ENCODE results near the gene SIRT2. TPM values are rescaled to one million over a fixed set of nuclear protein-coding genes. Genes with fewer than 3 reads are reported as not detected.

Gene SIRT2
- total and polyA plus RNA-seq, 2 of the 13 experiments (the other 11 are each of a cell fraction or from before 2014, with no cell fraction given), result 22.3 to 26.1 TPM

DNA sequence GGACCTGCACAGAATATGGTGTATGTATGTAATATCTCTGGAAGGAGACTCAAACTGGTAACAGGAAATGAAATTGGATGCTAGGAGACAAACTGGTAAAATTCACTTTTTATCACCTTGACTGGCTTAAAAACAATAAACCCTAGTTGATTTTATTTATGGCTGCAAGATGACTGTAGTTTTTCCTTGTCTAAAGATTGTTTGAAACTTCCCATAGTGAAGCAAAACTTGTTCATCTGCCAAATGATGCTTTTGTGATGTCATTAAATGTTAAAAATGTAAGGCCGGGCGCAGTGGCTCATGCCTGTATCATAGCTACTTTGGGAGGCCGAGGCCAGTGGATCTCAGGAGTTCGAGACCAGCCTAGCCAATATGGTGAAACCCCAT lies 65.3 kb downstream of the SIRT2 start:
- ATAC-seq, result no peak
- in situ Hi-C loops (cut with HindIII; ENCODE audit: extremely low pct_ligation_motif_present, low pct_unique_long_range_greater_than_20kb) (loop anchor here (5.0 kb wide), 1 partner anchor 92 kb away; the partner anchor contains the start of gene CAPN12), intact Hi-C loops (cut with micrococcal nuclease; ENCODE audit: unreplicated experiment) (loop anchor here (5.0 to 10.0 kb wide), 2 partner anchors 102 to 179 kb away; no protein-coding TSS in a partner anchor)
- no peak overlapping the region for H3K9ac ChIP-seq (ENCODE audit: insufficient read depth, low read depth, low read length)
- peaks cover 17 to 40% of the 10 kb centered on the region in 2 experiments for H3K36me3 ChIP-seq (replicated peaks in 1 of 2; ENCODE audit: control insufficient read depth in 1 of 2, insufficient read depth in 2 of 2, low read length in 2 of 2)
- no peak overlapping the region for H3K4me3 ChIP-seq (replicated peaks in 1 of 3; ENCODE audit: insufficient read depth in 1 of 3, low read depth in 2 of 3, low read length in 3 of 3)
- no TSS peak for BruUV-seq (replicated peaks)
- ChIA-PET CTCF (ENCODE audit: low intra/inter-chr PET ratio, low total read pairs) (no interaction called here), POLR2A (interaction anchor here (4.7 to 6.2 kb wide), 2 partner anchors 13 to 16 kb away, joined by 77 to 148 read pairs; partner anchors contain the start of gene HNRNPL)
- DNase-seq (ENCODE audit: low spot score), result no peak
- peaks cover 7% of the 10 kb centered on the region for H4K20me1 ChIP-seq (ENCODE audit: insufficient read depth, low read length)
- no peak overlapping the region for H3K27ac ChIP-seq (ENCODE audit: extremely low read length, insufficient read depth, low read length)
- no peak for FAIRE-seq
- H3K27me3 ChIP-seq (ENCODE audit: control insufficient read depth in 1 of 2, insufficient read depth in 2 of 2, low read length in 2 of 2), result no peaks in the 10 kb centered on the region; a peak in 1 of 5 replicates
- TF ChIP-seq CREB1 (IDR thresholded peaks at IDR 0.05) (peak; percentile 44; the same call in 1 of the 2 replicates), CREB1 (CRISPR knock-in tag; IDR thresholded peaks at IDR 0.05) (no peak), ZNF329 (CRISPR knock-in tag; IDR thresholded peaks at IDR 0.05; ENCODE audit: low read depth) (no peak)
- peaks cover 8% of the 10 kb centered on the region for H3K79me2 ChIP-seq (ENCODE audit: insufficient read depth, low read length)
- no peak overlapping the region for H2AFZ ChIP-seq (ENCODE audit: low read length)
- 99% methylated on average over 4 of the region's 4 CpGs for WGBS (ENCODE audit: low lambda C conversion rate)
- no peak overlapping the region for H3K4me2 ChIP-seq (ENCODE audit: low read depth, low read length)
- H3K4me1 ChIP-seq (ENCODE audit: insufficient read depth, low read length), result peaks cover 58% of the 10 kb centered on the region
- H3K9me3 ChIP-seq (ENCODE audit: low read length), result no peaks in the 10 kb centered on the region

- intact Hi-C loops (cut with micrococcal nuclease; ENCODE audit: unreplicated experiment) (loop anchor here (5.0 to 10.0 kb wide), 2 partner anchors 101 to 178 kb away; no protein-coding TSS in a partner anchor), in situ Hi-C loops (cut with HindIII; ENCODE audit: extremely low pct_ligation_motif_present, low pct_unique_long_range_greater_than_20kb) (loop anchor here (5.0 kb wide), 1 partner anchor 91 kb away; the partner anchor contains the start of gene CAPN12)
- Histone ChIP-seq H3K4me1 (ENCODE audit: insufficient read depth, low read length) (peaks cover 50% of the 10 kb centered on the region), H3K9me3 (ENCODE audit: low read length) (no peaks in the 10 kb centered on the region), H3K27me3 (ENCODE audit: control insufficient read depth in 1 of 2, insufficient read depth in 2 of 2, low read length in 2 of 2) (no peaks in the 10 kb centered on the region; a peak in 1 of 5 replicates), H3K4me3 (replicated peaks in 1 of 3; ENCODE audit: insufficient read depth in 1 of 3, low read depth in 2 of 3, low read length in 3 of 3) (no peak overlapping the region), H3K79me2 (ENCODE audit: insufficient read depth, low read length) (peaks cover 8% of the 10 kb centered on the region), H3K4me2 (ENCODE audit: low read depth, low read length) (no peak overlapping the region), H2AFZ (ENCODE audit: low read length) (no peak overlapping the region), H3K36me3 (replicated peaks in 1 of 2; ENCODE audit: control insufficient read depth in 1 of 2, insufficient read depth in 2 of 2, low read length in 2 of 2) (peaks cover 11 to 33% of the 10 kb centered on the region in 2 experiments; a peak in 4 of 5 replicates), H3K9ac (ENCODE audit: insufficient read depth, low read depth, low read length) (no peak overlapping the region), H4K20me1 (ENCODE audit: insufficient read depth, low read length) (peaks cover 4% of the 10 kb centered on the region), H3K27ac (ENCODE audit: extremely low read length, insufficient read depth, low read length) (peak overlapping the region; percentile 97)
- DNase-seq (ENCODE audit: low spot score) (no peak), ATAC-seq (no peak), FAIRE-seq (no peak)
- POLR2A ChIA-PET, result interaction anchor here (2.7 to 6.2 kb wide), 3 partner anchors 9 to 17 kb away, joined by 16 to 148 read pairs (median 77); partner anchors contain the start of gene HNRNPL
- no TSS peak for BruUV-seq (replicated peaks)
- WGBS (ENCODE audit: low lambda C conversion rate), result 94% methylated on average over 7 of the region's 7 CpGs
- CTCF ChIA-PET (ENCODE audit: low intra/inter-chr PET ratio, low total read pairs), result no interaction called here
- TF ChIP-seq TBL1XR1 (IDR thresholded peaks at IDR 0.05; ENCODE audit: borderline replicate concordance, low read length, partially characterized antibody) (no peak), GABPA (IDR thresholded peaks at IDR 0.05; ENCODE audit: low read depth, low read length) (no peak), GABPA (CRISPR knock-in tag; IDR thresholded peaks at IDR 0.05; ENCODE audit: low read depth) (no peak), SYNCRIP (IDR thresholded peaks at IDR 0.05; ENCODE audit: insufficient read depth, low read depth, low read length) (no peak), MNT (IDR thresholded peaks at IDR 0.05) (no peak), ZNF775 (CRISPR knock-in tag; IDR thresholded peaks at IDR 0.05; ENCODE audit: borderline replicate concordance) (no peak), ZBTB37 (CRISPR knock-in tag; IDR thresholded peaks at IDR 0.05) (no peak), ZFP82 (CRISPR knock-in tag; IDR thresholded peaks at IDR 0.05; ENCODE audit: borderline replicate concordance) (no peak), ZBTB1 (CRISPR knock-in tag; IDR thresholded peaks at IDR 0.05; ENCODE audit: borderline replicate concordance) (no peak)
- TF ChIP-seq, protein P1, sequence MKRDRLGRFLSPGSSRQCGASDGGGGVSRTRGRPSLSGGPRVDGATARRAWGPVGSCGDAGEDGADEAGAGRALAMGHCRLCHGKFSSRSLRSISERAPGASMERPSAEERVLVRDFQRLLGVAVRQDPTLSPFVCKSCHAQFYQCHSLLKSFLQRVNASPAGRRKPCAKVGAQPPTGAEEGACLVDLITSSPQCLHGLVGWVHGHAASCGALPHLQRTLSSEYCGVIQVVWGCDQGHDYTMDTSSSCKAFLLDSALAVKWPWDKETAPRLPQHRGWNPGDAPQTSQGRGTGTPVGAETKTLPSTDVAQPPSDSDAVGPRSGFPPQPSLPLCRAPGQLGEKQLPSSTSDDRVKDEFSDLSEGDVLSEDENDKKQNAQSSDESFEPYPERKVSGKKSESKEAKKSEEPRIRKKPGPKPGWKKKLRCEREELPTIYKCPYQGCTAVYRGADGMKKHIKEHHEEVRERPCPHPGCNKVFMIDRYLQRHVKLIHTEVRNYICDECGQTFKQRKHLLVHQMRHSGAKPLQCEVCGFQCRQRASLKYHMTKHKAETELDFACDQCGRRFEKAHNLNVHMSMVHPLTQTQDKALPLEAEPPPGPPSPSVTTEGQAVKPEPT (CRISPR knock-in tag; IDR thresholded peaks at IDR 0.05; ENCODE audit: low read depth), result no peak
These were observed 66.4 kb downstream of the SIRT2 start for GRCh38 chr19:38833092-38833425.

All from HepG2 (cell line).